DND-41 (cell line): ENCODE measurements around the gene GCLC.

Source experiments
- EZH2 ChIP-seq: IDR thresholded peaks from 3 replicates; pipeline ENCODE4 v1.6.1; 2012; ENCODE audit warnings: borderline replicate concordance, low read depth, mild to moderate bottlenecking, moderate library complexity, low read length, inconsistent platforms; ENCODE audit not compliant: severe bottlenecking
- TF ChIP-seq, protein P1 (sequence below): IDR thresholded peaks from 2 replicates; pipeline ENCODE4 v1.5.1; 2012; ENCODE audit warnings: borderline replicate concordance, low read length, moderate library complexity, mild to moderate bottlenecking; ENCODE audit not compliant: poor library complexity, severe bottlenecking; ENCODE audit errors: extremely low read depth

DNA sequence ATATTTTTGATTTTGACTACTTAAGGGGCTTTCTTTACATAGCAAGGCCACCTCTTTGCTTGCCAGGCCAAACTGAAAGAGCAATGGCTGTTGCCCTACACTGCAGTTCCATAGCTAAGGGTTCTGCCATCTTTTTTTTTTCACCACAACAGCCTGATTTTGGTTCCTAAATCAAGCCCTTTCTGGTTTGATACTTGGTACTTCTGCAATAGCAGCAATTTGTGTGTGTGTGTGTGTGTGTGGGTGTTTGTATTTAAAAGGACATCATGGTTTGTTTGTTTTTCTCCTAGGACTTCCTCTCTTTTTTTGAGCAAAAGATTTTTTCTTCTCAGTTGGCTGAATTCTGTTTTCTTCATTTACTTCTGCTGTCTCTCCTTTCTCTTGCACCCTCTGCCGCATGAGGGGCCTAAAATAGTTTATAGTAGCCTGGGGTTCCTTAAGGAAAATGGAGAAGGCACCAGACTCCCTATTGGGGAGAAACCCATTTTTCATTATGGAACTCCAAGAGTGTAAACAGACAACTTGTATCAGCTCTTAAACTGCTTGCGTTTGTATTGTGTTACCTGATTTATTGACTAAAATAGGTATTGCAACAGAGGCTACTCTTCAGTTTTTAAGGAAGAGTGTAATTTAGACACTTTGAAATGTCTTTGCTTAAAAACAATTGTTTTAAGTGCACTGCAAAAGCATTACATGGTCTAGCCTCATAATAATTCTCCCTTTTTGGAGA lies 12.2 kb upstream of the GCLC start:
- TF ChIP-seq, protein P1, sequence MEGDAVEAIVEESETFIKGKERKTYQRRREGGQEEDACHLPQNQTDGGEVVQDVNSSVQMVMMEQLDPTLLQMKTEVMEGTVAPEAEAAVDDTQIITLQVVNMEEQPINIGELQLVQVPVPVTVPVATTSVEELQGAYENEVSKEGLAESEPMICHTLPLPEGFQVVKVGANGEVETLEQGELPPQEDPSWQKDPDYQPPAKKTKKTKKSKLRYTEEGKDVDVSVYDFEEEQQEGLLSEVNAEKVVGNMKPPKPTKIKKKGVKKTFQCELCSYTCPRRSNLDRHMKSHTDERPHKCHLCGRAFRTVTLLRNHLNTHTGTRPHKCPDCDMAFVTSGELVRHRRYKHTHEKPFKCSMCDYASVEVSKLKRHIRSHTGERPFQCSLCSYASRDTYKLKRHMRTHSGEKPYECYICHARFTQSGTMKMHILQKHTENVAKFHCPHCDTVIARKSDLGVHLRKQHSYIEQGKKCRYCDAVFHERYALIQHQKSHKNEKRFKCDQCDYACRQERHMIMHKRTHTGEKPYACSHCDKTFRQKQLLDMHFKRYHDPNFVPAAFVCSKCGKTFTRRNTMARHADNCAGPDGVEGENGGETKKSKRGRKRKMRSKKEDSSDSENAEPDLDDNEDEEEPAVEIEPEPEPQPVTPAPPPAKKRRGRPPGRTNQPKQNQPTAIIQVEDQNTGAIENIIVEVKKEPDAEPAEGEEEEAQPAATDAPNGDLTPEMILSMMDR: no peak
- TF ChIP-seq EZH2: no peak
